ENCODE results near the gene DTNBP1. TPM values are rescaled to one million over a fixed set of nuclear protein-coding genes. Genes with fewer than 3 reads are reported as not detected.

The DTNBP1 gene
- total and polyA plus RNA-seq, 2 of the 8 experiments (the other 6 are each of a cell fraction or from before 2014, with no cell fraction given): 13.5 to 22.1 TPM

- no peak overlapping the region for H3K4me2 ChIP-seq (ENCODE audit: insufficient read depth in 1 of 2, low read depth in 2 of 2, low read length in 2 of 2)
- no peak overlapping the region for H2AFZ ChIP-seq (ENCODE audit: low read length)
- no peak overlapping the region for H2BK5ac ChIP-seq (ENCODE audit: low read depth, low read length)
- no peak overlapping the region for H2AK5ac ChIP-seq (ENCODE audit: low read depth, low read length)
- H2BK20ac ChIP-seq (ENCODE audit: low read length): no peak overlapping the region
- no peak overlapping the region for H3K23ac ChIP-seq (ENCODE audit: insufficient read length)
- H3K56ac ChIP-seq (replicated peaks; ENCODE audit: insufficient read length, low read depth, low read length): no peak overlapping the region
- no peak for DNase-seq (ENCODE audit: low read depth in 1 of 2, low spot score in 2 of 2)
- no peaks in the 10 kb centered on the region; a peak in 1 of 7 replicates for H3K4me1 ChIP-seq (replicated peaks in 1 of 4; ENCODE audit: control insufficient read depth in 3 of 4, insufficient read depth in 4 of 4, low read length in 3 of 4)
- POLR2A ChIA-PET (ENCODE audit: partially characterized antibody): no interaction called here
- H3K18ac ChIP-seq (ENCODE audit: extremely low read depth, low read length): no peak overlapping the region
- no peaks in the 10 kb centered on the region for H4K20me1 ChIP-seq (replicated peaks in 1 of 2; ENCODE audit: control insufficient read depth in 1 of 2, insufficient read depth in 2 of 2, low read length in 2 of 2)
- H3K9ac ChIP-seq (replicated peaks in 1 of 4; ENCODE audit: extremely low read depth in 1 of 4, low read depth in 3 of 4, low read length in 3 of 4): no peak overlapping the region
- no peak overlapping the region for H2BK15ac ChIP-seq (ENCODE audit: low read length)
- 87% methylated on average over 5 of the region's 5 CpGs; no CpG with 5 or more reads in 1 of the 2 experiments for WGBS, 2 experiments (ENCODE audit: extremely low coverage in 1 of 2, insufficient coverage in 1 of 2, insufficient read length in 1 of 2, insufficient replicate concordance in 2 of 2, low coverage in 1 of 2, low lambda C conversion rate in 2 of 2, missing lambda C conversion rate in 1 of 2)
- H3K4me3 ChIP-seq (ENCODE audit: extremely low read depth in 1 of 4, insufficient read depth in 2 of 4, low read depth in 3 of 4, low read length in 4 of 4): no peak overlapping the region
- H3K27me3 ChIP-seq (replicated peaks in 1 of 4; ENCODE audit: control insufficient read depth in 3 of 4, extremely low read depth in 1 of 4, insufficient read depth in 3 of 4, low read length in 3 of 4): no peaks in the 10 kb centered on the region
- H4K91ac ChIP-seq (replicated peaks; ENCODE audit: insufficient read length, low read length): no peak overlapping the region
- no peaks in the 10 kb centered on the region for H3K36me3 ChIP-seq (ENCODE audit: control insufficient read depth in 2 of 4, insufficient read depth in 4 of 4, low read length in 3 of 4)
- no peak overlapping the region for H4K8ac ChIP-seq (ENCODE audit: extremely low read depth, insufficient read depth, low read length)
- no peaks in the 10 kb centered on the region for H3K79me2 ChIP-seq (ENCODE audit: control insufficient read depth in 1 of 2, insufficient read depth in 2 of 2, low read length in 2 of 2)
- no peak overlapping the region for H2BK120ac ChIP-seq (replicated peaks; ENCODE audit: low read depth, low read length)
- H3K27ac ChIP-seq (ENCODE audit: low read depth, low read length): no peak overlapping the region
- H3K4ac ChIP-seq (replicated peaks; ENCODE audit: insufficient read length, low read depth, low read length): no peak overlapping the region
- H4K5ac ChIP-seq (ENCODE audit: insufficient read length, low read depth, low read length): no peak overlapping the region
- no peaks in the 10 kb centered on the region; a peak in 2 of 4 replicates for H3K9me3 ChIP-seq (ENCODE audit: insufficient read depth in 2 of 2, low read depth in 1 of 2, low read length in 1 of 2)
- no peaks in the 10 kb centered on the region for H3K79me1 ChIP-seq (ENCODE audit: low read depth, low read length)
- no peak overlapping the region for H2BK12ac ChIP-seq (ENCODE audit: low read depth, low read length)
- H3K14ac ChIP-seq (ENCODE audit: insufficient read length): no peak overlapping the region
- H3K23me2 ChIP-seq (ENCODE audit: low read depth, low read length): no peaks in the 10 kb centered on the region
- CTCF ChIA-PET (ENCODE audit: partially characterized antibody): interaction anchor here (1.1 to 1.2 kb wide), 3 partner anchors 475 to 497 kb away, joined by 3 to 4 read pairs (median 4); no protein-coding TSS in a partner anchor
- FAIRE-seq: no peak
- no peak for TF ChIP-seq SAP30 (IDR thresholded peaks at IDR 0.05; ENCODE audit: insufficient read depth, insufficient replicate concordance, low read length)
- TF ChIP-seq SP1 (IDR thresholded peaks at IDR 0.05; ENCODE audit: low read depth, low read length): no peak
- TF ChIP-seq RBBP5 (IDR thresholded peaks at IDR 0.05; ENCODE audit: borderline replicate concordance, low read depth, low read length): no peak
- no peak for TF ChIP-seq ATF3 (IDR thresholded peaks at IDR 0.05; ENCODE audit: insufficient read depth, low read depth, low read length)
- TF ChIP-seq EGR1 (IDR thresholded peaks at IDR 0.05; ENCODE audit: borderline replicate concordance, low read depth, low read length): no peak
- no peak for TF ChIP-seq CBX5 (IDR thresholded peaks at IDR 0.05; ENCODE audit: low read depth, low read length)
- TF ChIP-seq BACH1 (IDR thresholded peaks at IDR 0.05; ENCODE audit: low read length): no peak
- TF ChIP-seq CHD1 (IDR thresholded peaks at IDR 0.05; ENCODE audit: low read depth, low read length): no peak
- no peak for TF ChIP-seq PHF8 (conservative IDR thresholded peaks at IDR 0.05; ENCODE audit: low read depth, low read length)
- no peak for TF ChIP-seq E2F6 (IDR thresholded peaks at IDR 0.05)
- TF ChIP-seq NANOG (IDR thresholded peaks at IDR 0.05; ENCODE audit: insufficient read depth, low read depth, low read length, poor library complexity, severe bottlenecking): no peak
- no peak for TF ChIP-seq RAD21 (IDR thresholded peaks at IDR 0.05 in 1 of 2, conservative IDR thresholded peaks at IDR 0.05 in 1 of 2; ENCODE audit: low read depth in 2 of 2, low read length in 2 of 2)
- TF ChIP-seq KDM5A (IDR thresholded peaks at IDR 0.05; ENCODE audit: low read length): no peak
Observed at GRCh38 chr6:15708231-15708630, 45.4 kb upstream of the DTNBP1 start.
